ENCODE measurements around the gene RBMX.
"Not testable (repeated sequence)": the region's sequence is repeated elsewhere in the genome, so short reads cannot be mapped to it uniquely, and the experiment has no call there.

Gene RBMX

GRCh38 chrX:136880452-136881013 is at the start of gene RBMX:
RBMX (minus strand) TSS chrX:136880725; CDS start chrX:136879427, 1,298 bp downstream.
- peak; percentile 86 for DNase-seq (ENCODE audit: low spot score)

GRCh38 chrX:136921438-136921837 is 40.9 kb upstream of the RBMX start:
- DNase-seq (ENCODE audit: low spot score) = not testable (repeated sequence)

- DNase-seq (ENCODE audit: low spot score) = no peak
Observed at GRCh38 chrX:136920001-136920400, 39.5 kb upstream of the RBMX start.

GRCh38 chrX:136916827-136917226 is 36.3 kb upstream of the RBMX start:
- no peak for DNase-seq (ENCODE audit: low spot score)

- DNase-seq (ENCODE audit: low spot score) = not testable (repeated sequence)
Observed at GRCh38 chrX:136911661-136912060, 31.1 kb upstream of the RBMX start.

GRCh38 chrX:136911253-136911652 is 30.7 kb upstream of the RBMX start:
- DNase-seq (ENCODE audit: low spot score) = no peak

- DNase-seq (ENCODE audit: low spot score) = no peak
Observed at GRCh38 chrX:136910565-136911035, 30.1 kb upstream of the RBMX start.

GRCh38 chrX:136909706-136910564 is 29.4 kb upstream of the RBMX start:
- peak; percentile 72 for DNase-seq (ENCODE audit: low spot score)

- DNase-seq (ENCODE audit: low spot score) = peak; percentile 87
Observed at GRCh38 chrX:136909119-136909705, 28.7 kb upstream of the RBMX start.

- DNase-seq (ENCODE audit: low spot score) = no peak
Observed at GRCh38 chrX:136907621-136908020, 27.1 kb upstream of the RBMX start.

- DNase-seq (ENCODE audit: low spot score) = no peak
Observed at GRCh38 chrX:136906921-136907510, 26.5 kb upstream of the RBMX start.

- not testable (repeated sequence) for DNase-seq (ENCODE audit: low spot score)
Observed at GRCh38 chrX:136904067-136904466, 23.5 kb upstream of the RBMX start.

- not testable (repeated sequence) for DNase-seq (ENCODE audit: low spot score)
Observed at GRCh38 chrX:136900071-136900470, 19.5 kb upstream of the RBMX start.

GRCh38 chrX:136899221-136899620 is 18.7 kb upstream of the RBMX start:
- DNase-seq (ENCODE audit: low spot score) = no peak

- DNase-seq (ENCODE audit: low spot score) = not testable (repeated sequence)
Observed at GRCh38 chrX:136898752-136899151, 18.2 kb upstream of the RBMX start.

- DNase-seq (ENCODE audit: low spot score) = no peak
Observed at GRCh38 chrX:136896121-136896914, 15.8 kb upstream of the RBMX start.

GRCh38 chrX:136892412-136892811 is 11.9 kb upstream of the RBMX start:
- no peak for DNase-seq (ENCODE audit: low spot score)

GRCh38 chrX:136890596-136890995 is 10.1 kb upstream of the RBMX start:
- not testable (repeated sequence) for DNase-seq (ENCODE audit: low spot score)

- DNase-seq (ENCODE audit: low spot score) = no peak
Observed at GRCh38 chrX:136889269-136889668, 8.7 kb upstream of the RBMX start.

- DNase-seq (ENCODE audit: low spot score) = no peak
Observed at GRCh38 chrX:136880003-136880451, 498 bp downstream of the RBMX start.

- DNase-seq (ENCODE audit: low spot score) = no peak
Observed at GRCh38 chrX:136879001-136879687, 1.4 kb downstream of the RBMX start.

Measured in hepatic stellate cell (primary cell).